SU-DHL-6 (cell line): ENCODE results near the gene KRT75.

Experiments
- EZH2phosphoT487 ChIP-seq: fragments of 200-600 bp; sonication (generic), shearing (Covaris generic); conservative IDR thresholded peaks from 2 replicates; pipeline ENCODE4 v1.6.1; 2018; ENCODE audit warnings: mild to moderate bottlenecking, antibody characterized with exemption, low read length, moderate library complexity, mixed read lengths
- TF ChIP-seq, protein P1 (sequence below): fragments of 200-600 bp; sonication (generic); IDR thresholded peaks from one replicate; pipeline ENCODE4 v1.5.1; 2017; ENCODE audit warnings: antibody characterized with exemption, mild to moderate bottlenecking, low read length, moderate library complexity; ENCODE audit not compliant: insufficient read depth, poor library complexity, severe bottlenecking

DNA sequence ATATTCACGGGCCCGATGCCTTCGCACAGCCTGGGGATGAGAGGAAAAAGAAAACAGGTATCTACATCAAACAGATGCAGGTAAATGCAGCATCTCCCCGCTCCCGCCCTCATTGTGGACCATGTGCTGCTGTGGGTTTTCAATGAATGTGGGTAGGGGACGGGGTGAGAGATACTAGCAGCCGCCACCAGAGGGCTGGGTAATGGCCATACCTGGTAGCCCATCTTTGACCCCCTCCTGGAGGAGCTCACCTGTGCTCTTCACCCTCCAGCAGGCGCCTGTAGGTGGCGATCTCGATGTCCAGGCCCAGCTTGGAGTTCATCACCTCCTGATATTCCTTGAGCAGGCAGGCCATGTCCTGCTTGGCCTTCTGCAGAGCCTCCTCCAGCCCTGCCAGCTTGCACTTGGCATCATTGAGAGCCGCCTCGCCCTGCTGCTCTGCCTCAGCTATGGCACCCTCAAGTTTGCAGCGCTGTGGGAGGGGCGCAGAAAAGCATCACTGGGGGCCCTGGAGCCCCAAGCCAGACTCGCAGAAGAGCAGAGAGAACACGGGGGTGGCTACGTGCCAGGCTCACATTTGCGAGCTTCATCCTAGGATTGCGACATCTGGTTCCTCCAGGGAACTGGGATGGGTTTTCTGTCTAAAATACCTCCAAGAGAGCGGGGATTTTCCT, 38.3 kb downstream of the KRT75 start:
- TF ChIP-seq, protein P1, sequence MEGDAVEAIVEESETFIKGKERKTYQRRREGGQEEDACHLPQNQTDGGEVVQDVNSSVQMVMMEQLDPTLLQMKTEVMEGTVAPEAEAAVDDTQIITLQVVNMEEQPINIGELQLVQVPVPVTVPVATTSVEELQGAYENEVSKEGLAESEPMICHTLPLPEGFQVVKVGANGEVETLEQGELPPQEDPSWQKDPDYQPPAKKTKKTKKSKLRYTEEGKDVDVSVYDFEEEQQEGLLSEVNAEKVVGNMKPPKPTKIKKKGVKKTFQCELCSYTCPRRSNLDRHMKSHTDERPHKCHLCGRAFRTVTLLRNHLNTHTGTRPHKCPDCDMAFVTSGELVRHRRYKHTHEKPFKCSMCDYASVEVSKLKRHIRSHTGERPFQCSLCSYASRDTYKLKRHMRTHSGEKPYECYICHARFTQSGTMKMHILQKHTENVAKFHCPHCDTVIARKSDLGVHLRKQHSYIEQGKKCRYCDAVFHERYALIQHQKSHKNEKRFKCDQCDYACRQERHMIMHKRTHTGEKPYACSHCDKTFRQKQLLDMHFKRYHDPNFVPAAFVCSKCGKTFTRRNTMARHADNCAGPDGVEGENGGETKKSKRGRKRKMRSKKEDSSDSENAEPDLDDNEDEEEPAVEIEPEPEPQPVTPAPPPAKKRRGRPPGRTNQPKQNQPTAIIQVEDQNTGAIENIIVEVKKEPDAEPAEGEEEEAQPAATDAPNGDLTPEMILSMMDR = peak; percentile 44
- TF ChIP-seq EZH2phosphoT487 = no peak
